Right lobe of liver (tissue), 6 donors: ENCODE data around the gene YJEFN3. TPM values are rescaled to one million over a fixed set of nuclear protein-coding genes. Genes with fewer than 3 reads are reported as not detected.

Experiments used
- ATAC-seq, 4 donors: fragments of 200-7000 bp; cut with Tn5 transposase; one replicate each; pipeline ENCODE4 v1.9.1; 2020; ENCODE audit warnings: mild to moderate bottlenecking in 4 of 4, moderate library complexity in 4 of 4
- DNase-seq, 3 donors: peaks; one replicate each; pipeline ENCODE4 v3.0.0-alpha.2; 2020
- H3K27ac ChIP-seq, 3 donors: fragments of 200-600 bp; one replicate each; pipeline ENCODE4 v1.8.0; 2022
- H3K27me3 ChIP-seq, 2 donors: fragments of 200-600 bp; one replicate each; pipeline ENCODE4 v1.8.0; 2022
- H3K36me3 ChIP-seq, 4 donors: fragments of 200-600 bp; sonication (generic) in 1 of 4; one replicate each; pipeline versions ENCODE4 v1.5.1 to v1.8.0; 2017 to 2022; ENCODE audit warnings: control low read depth in 1 of 4
- H3K4me1 ChIP-seq, 4 donors: fragments of 200-600 bp; sonication (generic) in 1 of 4; one replicate each; pipeline versions ENCODE4 v1.5.1 to v1.8.0; 2017 to 2022; ENCODE audit warnings: control low read depth in 1 of 4
- H3K4me3 ChIP-seq, 3 donors: fragments of 200-600 bp; one replicate each; pipeline ENCODE4 v1.8.0; 2022
- H3K9me3 ChIP-seq, 4 donors: fragments of 200-600 bp; sonication (generic) in 1 of 4; one replicate each; pipeline versions ENCODE4 v1.5.1 to v1.8.0; 2017 to 2022; ENCODE audit warnings: control low read depth in 1 of 4
- CTCF ChIP-seq, 4 donors: fragments of 200-600 bp in 3 of 4; fragments of 450-650 bp in 1 of 4; IDR thresholded peaks; one replicate each; pipeline versions ENCODE4 v1.5.1 to v1.8.0; 2016 to 2022; ENCODE audit warnings: antibody characterized with exemption in 4 of 4, mild to moderate bottlenecking in 2 of 4
- POLR2A ChIP-seq: fragments of 450-650 bp; IDR thresholded peaks from one replicate; pipeline ENCODE4 v1.6.1; 2017; ENCODE audit warnings: antibody characterized with exemption, mild to moderate bottlenecking
- WGBS: methylation state at CpG from one replicate; pipeline ENCODE4 v1.1.6; 2018; ENCODE audit warnings: low coverage, low lambda C conversion rate; ENCODE audit not compliant: insufficient coverage; ENCODE audit errors: missing lambda C conversion rate; 5-methylcytosine and 5-hydroxymethylcytosine counted together
- intact Hi-C, 2 donors: fragments of 100-400 bp; cut with DNase I; formaldehyde crosslinking; loops; one replicate each; pipeline versions ENCODE4 v1.11.2 to v1.14.1; 2022
- total RNA-seq, 6 experiments: library from RNA; depleted of rRNA in 2 of 6; stranded (reverse); fragments of >200 nt in 2 of 6; fragmentation: NEBNext Ultra II Directional in 3 of 6; extraction: Animal tissue kit (Norgen Biotek cat#: 25700) in 3 of 6; gene quantifications; one replicate each; pipeline versions ENCODE4 v1.1.0 to v1.2.4, GENCODE V29; 2016 to 2023
- donor health status: DM: no; HTN: yes; CAD: no.
- donor health status: DM: no; HTN: no; CAD: no.
- donor health status: DM: no; HTN: no; CAD: no.
- donor health status: DM: no; HTN: yes; CAD: no.
- donor health status: DM: no; HTN: yes; CAD: no.

Gene YJEFN3
- total RNA-seq, 6 experiments from 2014 or later, result 0.31 to 4.2 (median 1.8) TPM

- Histone ChIP-seq H3K27me3 (no peaks in the 10 kb centered on the region), H3K4me3 (no peak overlapping the region), H3K4me1 (no peaks in the 10 kb centered on the region), H3K9me3 (no peaks in the 10 kb centered on the region), H3K27ac (no peak overlapping the region), H3K36me3 (no peaks in the 10 kb centered on the region)
- WGBS, result no CpG with 5 or more reads among the region's 6 CpGs
- no peak for DNase-seq
- intact Hi-C loops, result no loop called here
- no peak for TF ChIP-seq POLR2A
- peak; percentile 21 to 39 (median 26) for TF ChIP-seq CTCF (IDR thresholded peaks at IDR 0.05)
- peak in 2 of 4 donors; percentile 31 to 48 for ATAC-seq
Observed at GRCh38 chr19:19552798-19553197, 24.1 kb downstream of the YJEFN3 start.

GRCh38 chr19:19553670-19554069 lies 25.0 kb downstream of the YJEFN3 start:
- Histone ChIP-seq H3K9me3 (no peaks in the 10 kb centered on the region), H3K27ac (no peak overlapping the region), H3K4me3 (no peak overlapping the region), H3K36me3 (no peaks in the 10 kb centered on the region), H3K4me1 (no peaks in the 10 kb centered on the region), H3K27me3 (no peaks in the 10 kb centered on the region)
- DNase-seq, result no peak
- no peak for TF ChIP-seq CTCF (IDR thresholded peaks at IDR 0.05)
- no peak for TF ChIP-seq POLR2A
- WGBS, result 68% methylated on average over 3 of the region's 10 CpGs
- no peak for ATAC-seq
- intact Hi-C loops, result no loop called here

GRCh38 chr19:19554074-19555023 lies 25.6 kb downstream of the YJEFN3 start:
- no peak overlapping the region for H3K4me3 ChIP-seq
- H3K9me3 ChIP-seq, result no peaks in the 10 kb centered on the region
- intact Hi-C loops, result no loop called here
- ATAC-seq (peak; percentile 48 to 72 (median 65)), DNase-seq (no peak)
- no peaks in the 10 kb centered on the region for H3K36me3 ChIP-seq
- TF ChIP-seq CTCF (IDR thresholded peaks at IDR 0.05) (peak; percentile 34 to 63 (median 56)), POLR2A (no peak)
- 69% methylated on average over 14 of the region's 34 CpGs for WGBS
- no peaks in the 10 kb centered on the region for H3K27me3 ChIP-seq
- no peaks in the 10 kb centered on the region for H3K4me1 ChIP-seq
- H3K27ac ChIP-seq, result no peak overlapping the region

- no peak overlapping the region for H3K27ac ChIP-seq
- DNase-seq (no peak), ATAC-seq (no peak)
- H3K4me3 ChIP-seq, result no peak overlapping the region
- H3K4me1 ChIP-seq, result no peaks in the 10 kb centered on the region
- intact Hi-C loops, result no loop called here
- 64% methylated on average over 4 of the region's 15 CpGs for WGBS
- no peaks in the 10 kb centered on the region for H3K36me3 ChIP-seq
- TF ChIP-seq CTCF (IDR thresholded peaks at IDR 0.05), result no peak
- TF ChIP-seq POLR2A, result no peak
- no peaks in the 10 kb centered on the region for H3K27me3 ChIP-seq
- H3K9me3 ChIP-seq, result no peaks in the 10 kb centered on the region
Observed at GRCh38 chr19:19558055-19558454, 29.3 kb downstream of the YJEFN3 start.
